DMS153 (cell line): Measurements from ENCODE around the gene OR4D1.
A peak's percentile ranks its signal among the peaks of the same experiment; 100 is the strongest.
"Not testable (repeated sequence)": the region's sequence is repeated elsewhere in the genome, so short reads cannot be mapped to it uniquely, and the experiment has no call there.

Experiments used
- DNase-seq: peaks from one replicate; lab custom pipeline; 2025; lab: John Stamatoyannopoulos, UW

Gene OR4D1

DNA sequence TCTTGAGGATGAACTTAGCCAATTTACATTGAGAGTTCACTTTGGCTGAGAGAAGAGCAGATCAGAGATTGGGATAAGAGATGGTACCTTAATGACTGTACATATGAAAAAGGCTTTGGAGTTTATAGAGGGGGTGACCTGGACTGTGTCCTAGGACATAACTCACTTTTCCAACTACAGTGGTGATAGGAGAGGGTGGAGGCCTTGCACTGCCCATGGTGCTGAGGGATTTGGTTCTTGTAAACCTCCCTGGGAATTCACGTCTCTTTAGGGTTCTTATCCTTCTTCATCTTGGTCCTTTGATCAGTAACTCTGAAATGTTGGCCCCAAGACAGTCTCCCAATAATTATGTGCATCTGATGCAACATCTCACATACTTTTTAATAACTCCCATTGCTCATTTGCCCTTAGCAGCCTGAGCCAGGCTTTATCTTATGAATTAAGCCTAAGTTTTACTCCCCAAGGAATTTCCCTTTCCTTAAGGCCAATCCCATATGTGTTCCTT is at the start of gene OR4D1:
Gene OR4D1, plus strand, starts transcription at position 455 of the 505 bp plus-strand sequence. CDS start 6,770 bp downstream, outside the sequence.
- DNase-seq = no peak

GRCh38 chr17:58100506-58100905 is 47.7 kb upstream of the OR4D1 start:
- no peak for DNase-seq

- DNase-seq = not testable (repeated sequence)
Measured at GRCh38 chr17:58101898-58102297, 46.3 kb upstream of the OR4D1 start.

GRCh38 chr17:58105093-58105492 is 43.1 kb upstream of the OR4D1 start:
- DNase-seq = no peak

DNA sequence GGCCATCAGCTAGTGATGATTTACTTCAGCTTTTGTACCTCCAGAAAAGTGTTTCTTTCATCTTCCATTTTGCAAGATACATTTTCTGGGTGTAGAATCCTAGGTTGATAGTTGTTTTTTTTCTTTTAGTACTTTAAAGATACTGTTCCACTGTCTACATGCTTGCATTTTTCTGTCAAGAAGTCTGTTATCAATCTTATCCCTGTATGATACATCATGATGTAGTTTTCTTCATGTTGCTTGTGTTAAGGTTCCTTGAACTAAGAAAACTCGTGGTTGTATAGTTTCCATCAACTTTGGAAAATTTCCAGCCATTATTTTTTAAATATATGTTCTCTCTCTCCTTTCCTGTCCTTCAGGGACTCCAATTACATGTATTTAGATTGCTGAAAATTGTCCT is 40.9 kb upstream of the OR4D1 start:
- DNase-seq = no peak

- DNase-seq = no peak
Measured at GRCh38 chr17:58109197-58109596, 39.0 kb upstream of the OR4D1 start.

DNA sequence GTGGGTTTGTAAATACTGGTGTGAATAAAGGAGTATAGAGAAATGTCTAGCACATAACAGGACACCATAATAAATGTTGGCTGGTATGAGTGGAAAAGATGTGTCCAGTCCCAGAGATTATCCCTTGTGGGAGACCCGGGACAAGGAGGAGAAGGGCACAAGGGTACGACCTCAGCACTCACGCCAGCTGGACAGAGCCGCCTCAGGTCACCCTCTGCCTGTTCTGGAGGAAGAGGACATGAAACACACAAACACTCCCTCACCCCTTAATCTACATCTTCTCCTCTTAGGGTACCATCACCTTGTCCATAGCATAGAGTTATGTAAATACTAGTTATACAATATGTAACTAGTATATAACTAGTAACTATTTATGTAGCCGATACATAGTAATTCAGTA is 38.2 kb upstream of the OR4D1 start:
- DNase-seq = no peak

- DNase-seq = no peak
Measured at GRCh38 chr17:58111676-58112075, 36.5 kb upstream of the OR4D1 start.

DNA sequence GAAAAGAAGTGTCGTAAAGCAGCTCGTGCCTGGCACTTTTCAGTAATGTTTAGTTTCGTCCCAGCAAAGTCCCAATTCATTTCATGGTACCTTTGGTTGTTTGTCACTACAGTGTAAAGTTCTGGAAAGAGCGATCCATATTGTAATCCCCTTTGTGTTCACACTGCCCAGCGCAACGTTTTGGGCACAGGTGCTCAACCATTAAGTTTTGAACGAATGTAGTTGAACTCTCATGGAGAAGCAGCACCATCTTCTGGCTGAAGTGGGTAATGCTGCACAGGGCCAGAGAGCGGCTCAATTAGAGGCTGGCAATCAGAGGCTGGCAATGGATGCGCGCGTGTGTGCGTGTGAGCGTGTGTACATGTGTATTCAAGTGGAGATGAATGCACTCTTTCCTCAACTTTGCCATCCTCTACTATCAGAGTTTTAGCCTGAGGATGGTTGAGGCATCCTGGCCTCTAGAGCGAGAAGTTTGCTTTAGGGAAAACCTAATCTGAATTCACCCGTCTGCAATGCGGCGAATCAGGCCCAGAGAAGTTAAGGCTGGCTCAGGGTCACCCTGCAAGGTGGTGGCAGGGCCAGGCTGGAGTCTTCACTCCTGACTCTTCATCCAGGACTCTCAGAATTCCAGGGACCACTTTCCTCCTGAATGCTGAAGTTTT is 35.1 kb upstream of the OR4D1 start:
- DNase-seq = peak; percentile 54

- no peak for DNase-seq
Measured at GRCh38 chr17:58113947-58114346, 34.2 kb upstream of the OR4D1 start.

- DNase-seq = no peak
Measured at GRCh38 chr17:58117382-58117781, 30.8 kb upstream of the OR4D1 start.

- no peak for DNase-seq
Measured at GRCh38 chr17:58119491-58119890, 28.7 kb upstream of the OR4D1 start.

DNA sequence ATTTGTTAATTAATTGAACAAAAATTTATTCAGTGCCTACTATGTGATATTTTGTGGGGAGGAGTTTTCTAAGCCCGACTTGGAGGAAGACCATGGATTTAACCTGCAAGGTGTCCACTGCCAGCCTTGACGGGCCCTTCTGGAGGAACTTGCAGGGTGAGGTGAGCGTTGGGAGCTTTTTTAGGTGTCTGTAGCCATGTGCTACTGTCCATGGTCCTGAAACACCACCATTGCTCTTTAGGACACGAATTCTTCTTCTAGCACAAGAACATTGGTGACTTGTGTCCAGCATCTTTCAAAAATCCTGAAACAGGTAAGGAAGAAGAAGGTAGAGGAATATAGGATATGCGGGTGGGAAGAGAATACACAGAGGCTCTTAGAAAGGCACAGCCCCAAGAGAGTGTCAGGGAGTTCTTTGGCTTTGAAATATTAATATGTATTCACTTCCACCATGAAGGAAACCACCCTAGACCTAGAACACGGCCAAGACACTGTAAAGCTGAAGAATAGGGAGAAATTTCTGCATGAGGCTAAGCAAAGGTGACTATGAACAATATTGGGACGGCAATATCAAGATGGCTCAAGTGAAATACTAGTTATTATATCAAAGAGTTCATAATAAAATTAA is 27.9 kb upstream of the OR4D1 start:
- no peak for DNase-seq

DNA sequence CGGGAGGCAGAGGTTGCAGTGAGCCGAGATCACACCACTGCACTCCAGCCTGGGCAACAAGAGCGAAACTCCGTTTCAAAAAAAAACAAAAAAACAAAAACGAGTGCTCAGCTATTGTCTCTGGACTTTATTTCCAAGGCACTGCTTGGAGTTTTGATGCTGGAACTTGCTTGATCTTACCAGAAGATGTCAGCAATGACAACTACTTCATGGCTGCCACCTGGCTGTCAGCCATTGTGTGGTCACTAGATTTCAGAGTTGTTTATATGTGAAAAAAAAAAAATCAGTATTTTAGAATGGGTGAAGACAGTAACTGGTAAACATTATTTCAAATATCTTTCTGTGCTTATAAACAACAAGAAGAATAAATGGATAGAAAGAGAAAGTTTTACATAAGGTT is 26.3 kb upstream of the OR4D1 start:
- DNase-seq = no peak

DNA sequence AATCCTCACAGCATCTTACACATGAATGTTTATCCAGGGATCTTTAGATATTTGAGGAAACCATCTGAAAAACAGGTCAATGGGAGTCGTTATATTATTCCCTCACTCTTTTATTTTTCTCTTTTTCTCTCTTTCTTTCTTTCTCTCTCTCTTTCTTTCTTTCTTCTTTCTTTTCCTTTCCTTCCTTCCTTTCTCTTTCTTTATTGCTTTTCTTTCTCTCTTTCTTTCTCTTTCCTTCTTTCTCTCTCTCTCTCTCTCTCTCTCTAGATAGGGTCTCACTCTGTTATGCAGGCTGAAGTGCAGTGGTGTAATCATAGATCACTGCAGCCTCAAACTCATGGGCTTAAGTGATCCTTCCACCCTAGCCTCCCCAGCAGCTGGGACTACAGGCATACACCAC is 20.3 kb upstream of the OR4D1 start:
- no peak for DNase-seq

DNA sequence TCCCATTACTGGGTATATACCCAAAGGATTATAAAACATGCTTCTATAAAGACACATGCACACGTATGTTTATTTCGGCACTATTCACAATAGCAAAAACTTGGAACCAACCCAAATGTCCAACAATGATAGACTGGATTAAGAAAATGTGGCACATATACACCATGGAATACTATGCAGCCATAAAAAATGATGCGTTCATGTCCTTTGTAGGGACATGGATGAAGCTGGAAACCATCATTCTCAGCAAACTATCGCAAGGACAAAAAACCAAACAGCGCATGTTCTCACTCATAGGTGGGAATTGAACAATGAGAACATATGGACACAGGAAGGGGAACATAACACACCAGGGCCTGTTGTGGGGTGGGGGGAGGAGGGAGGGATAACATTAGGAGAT is 15.5 kb upstream of the OR4D1 start:
- DNase-seq = not testable (repeated sequence)

DNA sequence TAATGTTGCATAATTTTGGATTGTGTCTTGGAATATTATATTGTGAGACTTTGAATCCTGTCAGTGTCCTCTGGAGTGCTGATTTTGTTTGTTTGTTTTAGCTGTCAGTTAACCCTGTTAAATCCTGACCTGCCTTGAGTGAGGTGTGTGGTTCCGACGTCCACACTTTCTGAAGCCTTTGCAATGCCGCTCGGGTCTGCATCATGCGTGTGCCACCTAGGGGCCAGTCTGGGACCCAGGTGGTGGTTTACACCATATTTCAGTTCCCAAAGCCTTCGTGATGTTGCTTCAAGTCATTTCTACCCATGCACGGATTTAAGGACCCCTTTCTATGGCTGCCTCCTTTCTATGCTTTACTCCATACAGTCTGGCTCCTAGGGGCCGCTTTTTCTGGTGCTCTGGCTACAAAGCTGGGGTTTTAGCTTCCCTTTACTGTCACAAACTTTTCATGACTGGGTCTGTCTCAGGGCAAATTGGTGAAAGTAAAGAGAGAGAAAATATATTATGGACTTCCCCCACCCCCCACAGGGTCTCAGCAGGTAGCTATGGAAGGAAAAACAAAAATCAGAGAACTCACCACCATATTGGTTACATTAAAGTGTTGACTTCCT is 11.4 kb upstream of the OR4D1 start:
- no peak for DNase-seq

GRCh38 chr17:58141505-58141904 is 6.7 kb upstream of the OR4D1 start:
- no peak for DNase-seq

- not testable (repeated sequence) for DNase-seq
Measured at GRCh38 chr17:58143335-58143734, 4.8 kb upstream of the OR4D1 start.

DNA sequence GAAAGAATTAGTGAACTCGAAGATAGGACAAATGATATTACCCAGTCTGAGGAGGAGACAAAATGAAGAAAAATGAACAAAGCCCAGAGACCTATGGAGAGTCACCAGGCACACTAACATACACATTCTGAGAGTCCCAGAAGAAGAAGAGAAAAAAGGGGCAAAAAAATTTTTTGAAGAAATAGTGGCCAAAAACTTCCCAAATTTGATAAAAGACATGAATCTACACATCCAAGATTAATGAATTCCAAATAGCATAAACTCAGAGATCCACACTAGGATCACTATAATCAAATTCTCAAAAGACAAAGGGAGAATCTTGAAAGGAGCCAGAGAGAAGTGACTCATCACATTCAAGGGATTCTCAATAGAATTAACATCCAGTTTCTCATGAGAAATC is 3.4 kb upstream of the OR4D1 start:
- DNase-seq = no peak

DNA sequence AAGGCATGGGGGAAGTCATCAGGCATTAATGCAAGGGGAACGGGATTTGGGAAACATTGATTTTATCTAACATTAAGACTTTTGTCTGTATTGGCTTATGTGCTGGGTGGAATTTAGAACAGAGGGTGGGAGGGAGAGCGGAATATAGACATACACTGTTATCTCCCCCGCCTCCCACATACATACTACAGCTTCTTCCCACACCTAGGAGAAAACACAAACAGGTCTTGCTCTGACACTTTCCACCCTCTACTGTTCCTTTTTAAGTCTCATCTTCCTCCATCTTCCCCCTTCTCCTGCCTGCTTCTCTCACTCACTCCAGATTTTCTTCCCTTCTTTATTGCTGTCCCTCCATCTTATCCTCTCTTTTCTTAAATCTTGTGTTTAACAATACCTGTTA is 425 bp downstream of the OR4D1 start:
- DNase-seq = no peak

DNA sequence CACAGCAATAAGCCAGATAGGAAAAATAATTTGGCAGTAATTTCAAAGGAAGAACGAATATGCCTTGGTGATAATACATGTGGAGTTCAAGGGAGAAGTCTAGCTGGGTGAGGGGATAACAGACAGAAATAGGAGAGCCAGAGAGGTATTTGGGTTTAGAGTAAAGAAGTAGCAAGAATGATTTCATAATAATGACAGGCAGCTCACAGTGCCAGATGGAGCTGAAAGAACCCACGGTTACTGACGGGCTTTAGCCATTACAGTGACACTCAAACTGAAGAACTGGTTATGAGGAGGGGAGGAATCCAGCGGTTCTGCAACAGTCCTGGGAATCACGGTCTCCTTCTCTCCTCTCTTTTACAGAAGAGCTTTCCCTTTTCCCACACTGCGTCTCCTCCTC is 2.2 kb downstream of the OR4D1 start:
- no peak for DNase-seq

DNA sequence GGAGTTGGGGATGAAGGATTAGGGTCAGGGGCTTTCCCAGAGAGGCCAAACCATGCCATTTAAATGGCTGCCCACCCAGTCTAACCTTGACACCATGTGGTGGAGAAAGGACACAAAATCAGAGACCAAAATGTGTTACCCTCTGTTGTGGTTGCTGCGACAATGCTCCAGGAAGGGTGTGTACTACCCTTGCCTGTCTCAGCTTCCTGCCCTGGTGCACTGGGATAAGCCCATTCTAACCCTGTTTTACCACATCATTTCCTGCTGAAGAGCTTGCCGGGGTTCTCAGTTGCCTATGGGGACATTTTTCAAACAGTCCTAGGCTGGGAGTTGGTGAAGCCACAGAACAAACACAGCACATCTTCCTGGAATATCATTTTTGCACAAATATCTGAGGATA is 4.9 kb downstream of the OR4D1 start:
- no peak for DNase-seq
